GM23338 (cell line): ENCODE data around the gene PKNOX2. TPM values are rescaled to one million over a fixed set of nuclear protein-coding genes. Genes with fewer than 3 reads are reported as not detected.
A peak's percentile ranks its signal among the peaks of the same experiment; 100 is the strongest.

Source experiments
- ATAC-seq: fragments of 200-7000 bp; cut with Tn5 transposase; 3 replicates; pipeline ENCODE4 v1.9.1; 2020
- DNase-seq: peaks from one replicate; pipeline ENCODE4 v3.0.0-alpha.2; 2015; ENCODE audit warnings: low spot score
- H2AFZ ChIP-seq: fragments of 200-600 bp; sonication (generic); 2 replicates; pipeline ENCODE4 v1.8.0; 2016; ENCODE audit warnings: antibody characterized with exemption, mild to moderate bottlenecking, moderate library complexity
- H3F3A ChIP-seq: fragments of 200-600 bp; sonication (generic); replicated peaks from 2 replicates; pipeline ENCODE4 v1.8.0; 2017; ENCODE audit warnings: antibody characterized with exemption, mixed run types, low read depth
- H3K27ac ChIP-seq: fragments of 200-600 bp; sonication (generic); 2 replicates; pipeline ENCODE4 v1.6.1; 2016; ENCODE audit warnings: low read depth
- H3K27me3 ChIP-seq: fragments of 200-600 bp; sonication (generic); 2 replicates; pipeline ENCODE4 v1.8.0; 2016; ENCODE audit warnings: mild to moderate bottlenecking, mixed run types, moderate library complexity; ENCODE audit not compliant: insufficient read depth
- H3K36me3 ChIP-seq: fragments of 200-600 bp; sonication (generic); 2 replicates; pipeline ENCODE4 v1.8.0; 2016; ENCODE audit warnings: mild to moderate bottlenecking; ENCODE audit not compliant: insufficient read depth
- H3K4me1 ChIP-seq: fragments of 200-600 bp; sonication (generic); 2 replicates; pipeline ENCODE4 v1.8.0; 2016; ENCODE audit warnings: mild to moderate bottlenecking, moderate library complexity; ENCODE audit not compliant: insufficient read depth
- H3K4me2 ChIP-seq: fragments of 200-600 bp; sonication (generic); 2 replicates; pipeline ENCODE4 v1.7.1; 2017; ENCODE audit warnings: mixed run types
- H3K4me3 ChIP-seq: fragments of 200-600 bp; sonication (generic); 2 replicates; pipeline ENCODE4 v1.6.1; 2016; ENCODE audit warnings: mixed run types
- H3K79me2 ChIP-seq: fragments of 200-600 bp; sonication (generic); replicated peaks from 2 replicates; pipeline ENCODE4 v1.8.0; 2017; ENCODE audit warnings: mild to moderate bottlenecking; ENCODE audit not compliant: insufficient read depth
- H3K9me2 ChIP-seq: fragments of 200-600 bp; sonication (generic); 2 replicates; pipeline ENCODE4 v1.8.0; 2017; ENCODE audit not compliant: insufficient read depth
- H4K20me1 ChIP-seq: fragments of 200-600 bp; sonication (generic); replicated peaks from 2 replicates; pipeline ENCODE4 v1.8.0; 2017; ENCODE audit warnings: mild to moderate bottlenecking; ENCODE audit not compliant: insufficient read depth
- H3K27ac Mint-ChIP-seq: 2 replicates; pipeline ENCODE4 v1.8.0; 2020; ENCODE audit warnings: inconsistent platforms, mild to moderate bottlenecking, moderate library complexity, mixed read lengths
- H3K27me3 Mint-ChIP-seq: 3 replicates; pipeline ENCODE4 v1.8.0; 2022; ENCODE audit warnings: low read depth, mild to moderate bottlenecking, moderate library complexity, mixed read lengths, inconsistent platforms; ENCODE audit not compliant: insufficient read depth, poor library complexity
- H3K36me3 Mint-ChIP-seq: 3 replicates; pipeline ENCODE4 v1.8.0; 2021; ENCODE audit warnings: low read depth, mild to moderate bottlenecking, inconsistent platforms, moderate library complexity, mixed read lengths
- H3K4me1 Mint-ChIP-seq: 3 replicates; pipeline ENCODE4 v1.8.0; 2020; ENCODE audit warnings: mild to moderate bottlenecking, inconsistent platforms, mixed read lengths
- H3K4me3 Mint-ChIP-seq: 3 replicates; pipeline ENCODE4 v1.8.0; 2021; ENCODE audit warnings: moderate library complexity, mild to moderate bottlenecking, inconsistent platforms, mixed read lengths
- H3K9me3 Mint-ChIP-seq: 3 replicates; pipeline ENCODE4 v1.8.0; 2020; ENCODE audit warnings: moderate library complexity, mild to moderate bottlenecking, inconsistent platforms, mixed read lengths
- CREB1 ChIP-seq: fragments of 250-450 bp; sonication (Bioruptor Pico); IDR thresholded peaks from 2 replicates; pipeline ENCODE4 v1.5.0; 2020; ENCODE audit warnings: low read depth, mild to moderate bottlenecking, moderate library complexity
- CTCF ChIP-seq, 2 experiments: fragments of 200-600 bp in 1 of 2; sonication (generic) in 1 of 2; conservative IDR thresholded peaks; 2 replicates each; pipeline versions ENCODE4 v1.5.1 to v1.6.1; 2016 to 2017; ENCODE audit warnings: antibody characterized with exemption in 2 of 2, low read depth in 2 of 2, mild to moderate bottlenecking in 2 of 2, moderate library complexity in 1 of 2
- ETS1 ChIP-seq: IDR thresholded peaks from 2 replicates; pipeline ENCODE4 v1.6.1; 2016; ENCODE audit warnings: antibody characterized with exemption
- EZH2 ChIP-seq: fragments of 200-600 bp; sonication (generic); IDR thresholded peaks from one replicate; pipeline ENCODE4 v1.8.0; 2017; ENCODE audit warnings: antibody characterized with exemption, mild to moderate bottlenecking, low read depth; ENCODE audit not compliant: unreplicated experiment
- EZH2phosphoT487 ChIP-seq: fragments of 200-600 bp; sonication (generic); IDR thresholded peaks from one replicate; pipeline ENCODE4 v1.8.1; 2018; ENCODE audit warnings: antibody characterized with exemption; ENCODE audit not compliant: unreplicated experiment
- NANOG ChIP-seq: IDR thresholded peaks from 2 replicates; pipeline ENCODE4 v1.6.1; 2016; ENCODE audit warnings: antibody characterized with exemption, borderline replicate concordance
- POLR2AphosphoS5 ChIP-seq: IDR thresholded peaks from 2 replicates; pipeline ENCODE4 v1.6.1; 2016; ENCODE audit warnings: antibody characterized with exemption, low read depth
- REST ChIP-seq: IDR thresholded peaks from one replicate; pipeline ENCODE4 v1.6.1; 2018; ENCODE audit warnings: antibody characterized with exemption; ENCODE audit not compliant: unreplicated experiment
- STAT1 ChIP-seq: IDR thresholded peaks from one replicate; pipeline ENCODE4 v1.6.1; 2016; ENCODE audit warnings: antibody characterized with exemption; ENCODE audit not compliant: unreplicated experiment
- ZNF114 ChIP-seq: fragments of 250-450 bp; sonication (Bioruptor Pico); IDR thresholded peaks from 2 replicates; pipeline ENCODE4 v1.5.0; 2020; ENCODE audit warnings: mild to moderate bottlenecking, moderate library complexity
- ZNF331 ChIP-seq: fragments of 250-450 bp; sonication (Bioruptor Pico); IDR thresholded peaks from 2 replicates; pipeline ENCODE4 v1.5.0; 2020; ENCODE audit warnings: low read depth, mild to moderate bottlenecking, moderate library complexity
- ZNF462 ChIP-seq: fragments of 250-450 bp; sonication (Bioruptor Pico); IDR thresholded peaks from 2 replicates; pipeline ENCODE4 v1.5.0; 2020; ENCODE audit warnings: mild to moderate bottlenecking, moderate library complexity
- polyA plus RNA-seq: library from polyadenylated mRNA; unstranded; fragments of >200 nt; fragmentation: Nextera tagmentation; extraction: Ambion mirVana; gene quantifications from 2 replicates; pipeline ENCODE4 v1.2.1, GENCODE V29; 2016
- total RNA-seq: library from RNA; depleted of rRNA; stranded (reverse); fragments of >200 nt; shearing (Covaris generic); gene quantifications from 2 replicates; pipeline ENCODE4 v1.2.3, GENCODE V29; 2014

Gene PKNOX2
- total and polyA plus RNA-seq, 2 experiments from 2014 or later = 0.42 to 0.83 TPM

GRCh38 chr11:125140233-125140632, 24.3 kb upstream of the PKNOX2 start:
- peaks cover 58% of the 10 kb centered on the region for H3K27me3 Mint-ChIP-seq
- H3K4me3 ChIP-seq = peak overlapping the region; percentile 30; the same call in 1 of the 2 replicates

More at GRCh38 chr11:125140233-125140632, 24.3 kb upstream of the PKNOX2 start:
- H4K20me1 ChIP-seq = no peaks in the 10 kb centered on the region
- Mint-ChIP-seq H3K4me1 (peaks cover 56% of the 10 kb centered on the region), H3K27ac (no peak overlapping the region), H3K9me3 (no peaks in the 10 kb centered on the region), H3K36me3 (no peaks in the 10 kb centered on the region), H3K4me3 (peak overlapping the region; percentile 8; the same call in 1 of the 3 replicates)
- no peaks in the 10 kb centered on the region for H3F3A ChIP-seq
- H3K27ac ChIP-seq = no peak overlapping the region
- H3K79me2 ChIP-seq = no peaks in the 10 kb centered on the region
- peaks cover 70% of the 10 kb centered on the region for H3K27me3 ChIP-seq
- H3K9me2 ChIP-seq = no peaks in the 10 kb centered on the region
- DNase-seq = no peak
- H3K4me2 ChIP-seq = peak overlapping the region; percentile 65
- no peaks in the 10 kb centered on the region; the same call in 1 of the 2 replicates for H3K36me3 ChIP-seq
- H2AFZ ChIP-seq = peak overlapping the region; percentile 47; the same call in 1 of the 2 replicates
- no peak for ATAC-seq
- H3K4me1 ChIP-seq = peaks cover 32% of the 10 kb centered on the region
- TF ChIP-seq ZNF331 (CRISPR knock-in tag) (no peak), NANOG (no peak), ZNF114 (no peak), STAT1 (no peak), CTCF (conservative IDR thresholded peaks at IDR 0.05; ENCODE audit: low read depth in 2 of 2) (no peak), CREB1 (CRISPR knock-in tag) (no peak), POLR2AphosphoS5 (no peak), ETS1 (no peak), ZNF462 (CRISPR knock-in tag) (no peak), REST (no peak), EZH2phosphoT487 (no peak), EZH2 (no peak)
